Lower leg skin (tissue), 4 donors: ENCODE measurements around the gene SMARCC2. TPM values are rescaled to one million over a fixed set of nuclear protein-coding genes. Genes with fewer than 3 reads are reported as not detected.

Source experiments
- DNase-seq, 2 donors: peaks; one replicate each; pipeline ENCODE4 v3.0.0-alpha.2; 2019; ENCODE audit warnings: low spot score in 2 of 2
- H3K4me3 ChIP-seq: fragments of 200-600 bp; sonication (generic); 2 replicates; pipeline ENCODE4 v1.5.1; 2017; ENCODE audit warnings: mild to moderate bottlenecking, low read depth; ENCODE audit not compliant: poor library complexity, severe bottlenecking
- CTCF ChIP-seq, 3 donors: fragments of 450-650 bp; IDR thresholded peaks; one replicate each; pipeline ENCODE4 v1.5.1; 2016; ENCODE audit warnings: antibody characterized with exemption in 3 of 3, mild to moderate bottlenecking in 3 of 3, moderate library complexity in 2 of 3
- POLR2A ChIP-seq, 2 donors: fragments of 450-650 bp; IDR thresholded peaks; one replicate each; pipeline ENCODE4 v1.6.1; 2016 to 2017; ENCODE audit warnings: antibody characterized with exemption in 2 of 2, mild to moderate bottlenecking in 1 of 2, moderate library complexity in 1 of 2
- WGBS, 2 donors: methylation state at CpG; one replicate each; pipeline ENCODE4 v1.1.5; 2018; 5-methylcytosine and 5-hydroxymethylcytosine counted together
- intact Hi-C: fragments of 100-400 bp; cut with DNase I; formaldehyde crosslinking; loops from one replicate; pipeline ENCODE4 v1.15.0; 2023; ENCODE audit warnings: low total_unique reads
- total RNA-seq, 4 donors: library from RNA; depleted of rRNA; stranded (reverse); fragments of >200 nt; gene quantifications; one replicate each; pipeline ENCODE4 v1.1.0, GENCODE V29; 2016

Gene SMARCC2
- total RNA-seq, 4 donors from 2014 or later: 55.3 to 90.5 (median 63.5) TPM

- DNase-seq: peak; percentile 98 to 99
- TF ChIP-seq CTCF (IDR thresholded peaks at IDR 0.05) (peak in 1 of 3 donors; percentile 93), POLR2A (IDR thresholded peaks at IDR 0.05) (no peak)
- 0 to 1% methylated on average over 23 to 40 of the region's 41 CpGs for WGBS, 2 donors
- H3K4me3 ChIP-seq: peak within 1 kb of the TSS; percentile 35
- intact Hi-C loops: no loop called here
Measured at GRCh38 chr12:56224102-56224701, 34.9 kb upstream of the SMARCC2 start, which contains the start of gene NABP2. Gene NABP2 (plus strand): TSS chr12:56224342. CDS start chr12:56224857, 515 bp downstream.

GRCh38 chr12:56223571-56224101, 34.4 kb upstream of the SMARCC2 start:
- intact Hi-C loops: no loop called here
- 21 to 23% methylated on average over 15 of the region's 15 CpGs for WGBS, 2 donors
- TF ChIP-seq POLR2A (IDR thresholded peaks at IDR 0.05) (no peak), CTCF (IDR thresholded peaks at IDR 0.05) (no peak)
- DNase-seq: no peak
- H3K4me3 ChIP-seq: no peak overlapping the region

DNA sequence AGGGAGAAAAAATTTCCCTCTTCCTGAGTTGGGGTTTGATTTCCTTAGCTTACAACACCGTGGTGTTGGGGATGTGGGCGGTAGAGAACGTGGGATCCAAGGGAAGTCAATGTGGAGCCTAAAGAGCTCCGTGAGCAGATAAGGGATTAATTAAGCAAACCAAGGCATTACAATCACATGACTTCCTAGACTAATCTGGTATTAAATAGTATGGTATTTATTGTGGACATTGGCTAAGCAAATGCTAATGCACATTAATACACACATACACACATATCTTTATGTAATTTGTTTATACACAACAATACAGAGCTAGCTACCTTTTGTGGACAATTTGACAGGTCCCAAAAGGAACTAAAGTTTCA, 33.2 kb upstream of the SMARCC2 start:
- intact Hi-C loops: no loop called here
- DNase-seq: no peak
- WGBS, 2 donors: 6 to 10% methylated on average over 4 of the region's 4 CpGs
- TF ChIP-seq POLR2A (IDR thresholded peaks at IDR 0.05) (no peak), CTCF (IDR thresholded peaks at IDR 0.05) (no peak)
- H3K4me3 ChIP-seq: no peak overlapping the region

DNA sequence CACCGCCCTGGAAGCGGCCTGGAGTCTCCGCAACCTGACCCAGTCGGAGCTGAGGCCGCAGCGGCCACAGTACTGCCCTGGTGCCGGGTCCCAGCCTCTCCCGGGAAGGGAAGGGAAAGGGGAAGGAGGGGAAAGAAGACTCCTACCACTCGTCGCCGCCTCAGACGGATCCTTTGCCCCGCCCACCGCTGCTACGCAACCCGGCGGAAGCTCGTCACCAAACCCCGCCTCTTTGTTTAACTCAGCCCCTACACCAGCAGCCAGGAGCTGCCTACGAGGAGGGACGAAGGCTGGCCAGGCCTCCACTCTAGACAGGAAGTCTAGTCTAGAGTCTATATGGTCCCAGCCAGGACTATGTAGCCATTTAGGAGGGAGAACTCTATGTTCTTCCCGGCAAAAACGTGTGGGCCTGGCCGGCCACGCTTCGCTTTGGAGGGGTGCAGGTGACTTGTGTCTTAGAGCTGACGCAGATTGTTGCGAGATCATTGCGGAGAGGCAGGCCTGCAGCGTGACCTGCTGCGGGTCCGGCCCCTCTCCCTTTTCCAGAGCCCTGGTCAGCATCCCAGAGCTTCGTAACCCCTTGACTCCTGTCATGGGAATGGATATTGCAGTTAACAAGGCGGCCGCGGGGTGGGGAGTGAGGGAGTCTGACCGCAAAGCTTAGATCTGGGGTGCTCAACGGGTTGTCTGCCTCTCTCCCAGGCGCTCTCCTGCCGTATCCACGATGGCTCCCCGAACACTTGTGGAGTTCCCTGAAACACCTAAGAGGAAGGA, 32.7 kb upstream of the SMARCC2 start, which contains the start of gene RNF41:
Gene RNF41, minus strand, starts transcription at position 166 of the 774 bp plus-strand sequence. CDS start 7,875 bp downstream, outside the sequence.
- peak; percentile 98 to 100 for DNase-seq
- TF ChIP-seq CTCF (IDR thresholded peaks at IDR 0.05): no peak
- peak in 1 of 2 donors; percentile 94 for TF ChIP-seq POLR2A (IDR thresholded peaks at IDR 0.05)
- 0% methylated on average over 35 to 42 of the region's 42 CpGs for WGBS, 2 donors
- H3K4me3 ChIP-seq: peak within 1 kb of the TSS; percentile 83
- intact Hi-C loops: loop anchor here (2.0 kb wide), 1 partner anchor 53 kb away; no protein-coding TSS in a partner anchor

- 1% methylated on average over 21 of the region's 21 CpGs for WGBS, 2 donors
- peak overlapping the region; percentile 83 for H3K4me3 ChIP-seq
- intact Hi-C loops: loop anchor here (2.0 kb wide), 1 partner anchor 52 kb away; no protein-coding TSS in a partner anchor
- no peak for TF ChIP-seq POLR2A (IDR thresholded peaks at IDR 0.05)
- no peak for TF ChIP-seq CTCF (IDR thresholded peaks at IDR 0.05)
- DNase-seq: peak in 1 of 2 donors; percentile 92
Measured at GRCh38 chr12:56221232-56221756, 32.0 kb upstream of the SMARCC2 start.
